ENCODE results near the gene LRRC4B. TPM values are rescaled to one million over a fixed set of nuclear protein-coding genes. Genes with fewer than 3 reads are reported as not detected.

The LRRC4B gene
- total and polyA plus RNA-seq, 2 of the 13 experiments (the other 11 are each of a cell fraction or from before 2014, with no cell fraction given), result not detected

DNA sequence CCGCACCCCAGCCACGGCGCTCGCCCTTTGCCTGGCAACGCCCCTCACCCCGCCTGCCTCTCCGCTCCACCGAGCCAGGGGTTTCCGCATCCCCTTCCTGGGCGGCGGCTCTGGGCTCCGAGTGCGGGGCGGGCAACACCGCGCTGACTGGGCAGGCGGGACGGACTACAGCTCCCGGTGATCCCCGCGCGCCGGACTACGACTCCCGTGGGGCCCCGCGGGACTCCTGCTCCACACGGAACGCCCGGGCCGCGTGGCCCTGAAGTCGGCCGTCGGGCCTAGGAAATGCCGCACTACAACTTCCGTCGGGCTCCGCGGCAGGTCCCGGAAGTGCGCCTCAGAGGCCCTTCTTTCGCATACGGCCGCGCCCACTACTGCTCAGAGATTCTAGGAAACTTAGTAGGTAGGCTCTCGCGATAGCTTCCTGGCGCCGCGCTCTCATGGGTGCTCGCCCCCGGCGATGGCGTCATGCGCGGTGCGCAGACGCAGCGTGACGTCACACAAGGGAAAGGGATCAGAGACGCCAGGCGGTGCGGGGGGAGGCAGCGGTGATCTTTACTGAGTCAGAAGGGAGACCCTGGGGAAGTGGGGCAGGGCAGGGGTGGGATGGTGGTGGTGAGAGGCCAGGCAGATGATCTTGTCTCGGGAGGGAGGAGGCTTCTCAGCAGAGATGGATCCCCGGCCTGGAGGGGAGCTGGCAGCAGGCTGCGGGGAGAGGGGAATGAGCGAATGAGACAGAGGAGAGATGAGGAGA is 57.0 kb downstream of the LRRC4B start, which contains the start of gene JOSD2 (continued):
- TF ChIP-seq, protein P1, sequence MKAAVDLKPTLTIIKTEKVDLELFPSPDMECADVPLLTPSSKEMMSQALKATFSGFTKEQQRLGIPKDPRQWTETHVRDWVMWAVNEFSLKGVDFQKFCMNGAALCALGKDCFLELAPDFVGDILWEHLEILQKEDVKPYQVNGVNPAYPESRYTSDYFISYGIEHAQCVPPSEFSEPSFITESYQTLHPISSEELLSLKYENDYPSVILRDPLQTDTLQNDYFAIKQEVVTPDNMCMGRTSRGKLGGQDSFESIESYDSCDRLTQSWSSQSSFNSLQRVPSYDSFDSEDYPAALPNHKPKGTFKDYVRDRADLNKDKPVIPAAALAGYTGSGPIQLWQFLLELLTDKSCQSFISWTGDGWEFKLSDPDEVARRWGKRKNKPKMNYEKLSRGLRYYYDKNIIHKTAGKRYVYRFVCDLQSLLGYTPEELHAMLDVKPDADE (CRISPR knock-in tag; IDR thresholded peaks at IDR 0.05), result no peak
- TF ChIP-seq SAFB2 (CRISPR knock-in tag; IDR thresholded peaks at IDR 0.05; ENCODE audit: borderline replicate concordance, low read depth), result no peak
- TF ChIP-seq, protein P2, sequence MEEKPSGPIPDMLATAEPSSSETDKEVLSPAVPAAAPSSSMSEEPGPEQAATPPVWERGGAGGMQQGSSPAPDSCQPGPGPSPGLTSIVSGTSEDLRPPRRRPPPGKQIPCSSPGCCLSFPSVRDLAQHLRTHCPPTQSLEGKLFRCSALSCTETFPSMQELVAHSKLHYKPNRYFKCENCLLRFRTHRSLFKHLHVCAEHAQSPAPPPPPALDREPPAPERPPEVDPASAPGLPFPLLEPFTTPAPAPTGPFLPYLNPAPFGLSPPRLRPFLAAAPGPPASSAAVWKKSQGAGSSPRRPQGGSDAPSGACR (CRISPR knock-in tag; IDR thresholded peaks at IDR 0.05), result no peak
- no peak for TF ChIP-seq ZNF432 (CRISPR knock-in tag; IDR thresholded peaks at IDR 0.05; ENCODE audit: borderline replicate concordance)
- TF ChIP-seq CCDC6 (CRISPR knock-in tag; IDR thresholded peaks at IDR 0.05), result no peak
- no peak for TF ChIP-seq PRPF4 (IDR thresholded peaks at IDR 0.05; ENCODE audit: low read depth, low read length, poor library complexity, severe bottlenecking)
- no peak for TF ChIP-seq TCF7 (IDR thresholded peaks at IDR 0.05; ENCODE audit: low read depth)
- TF ChIP-seq ZNF256 (CRISPR knock-in tag; conservative IDR thresholded peaks at IDR 0.05), result no peak
- TF ChIP-seq ZNF577 (CRISPR knock-in tag; IDR thresholded peaks at IDR 0.05; ENCODE audit: borderline replicate concordance, low read depth), result no peak
- TF ChIP-seq, protein P3, sequence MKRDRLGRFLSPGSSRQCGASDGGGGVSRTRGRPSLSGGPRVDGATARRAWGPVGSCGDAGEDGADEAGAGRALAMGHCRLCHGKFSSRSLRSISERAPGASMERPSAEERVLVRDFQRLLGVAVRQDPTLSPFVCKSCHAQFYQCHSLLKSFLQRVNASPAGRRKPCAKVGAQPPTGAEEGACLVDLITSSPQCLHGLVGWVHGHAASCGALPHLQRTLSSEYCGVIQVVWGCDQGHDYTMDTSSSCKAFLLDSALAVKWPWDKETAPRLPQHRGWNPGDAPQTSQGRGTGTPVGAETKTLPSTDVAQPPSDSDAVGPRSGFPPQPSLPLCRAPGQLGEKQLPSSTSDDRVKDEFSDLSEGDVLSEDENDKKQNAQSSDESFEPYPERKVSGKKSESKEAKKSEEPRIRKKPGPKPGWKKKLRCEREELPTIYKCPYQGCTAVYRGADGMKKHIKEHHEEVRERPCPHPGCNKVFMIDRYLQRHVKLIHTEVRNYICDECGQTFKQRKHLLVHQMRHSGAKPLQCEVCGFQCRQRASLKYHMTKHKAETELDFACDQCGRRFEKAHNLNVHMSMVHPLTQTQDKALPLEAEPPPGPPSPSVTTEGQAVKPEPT (CRISPR knock-in tag; IDR thresholded peaks at IDR 0.05; ENCODE audit: low read depth), result no peak
- TF ChIP-seq ZNF260 (CRISPR knock-in tag; IDR thresholded peaks at IDR 0.05; ENCODE audit: borderline replicate concordance, low read depth), result no peak
- no peak for TF ChIP-seq SIX1 (CRISPR knock-in tag; IDR thresholded peaks at IDR 0.05; ENCODE audit: borderline replicate concordance)
- TF ChIP-seq HNRNPK (IDR thresholded peaks at IDR 0.05; ENCODE audit: low read depth, low read length, poor library complexity, severe bottlenecking), result no peak
- no peak for TF ChIP-seq HHEX (CRISPR knock-in tag; IDR thresholded peaks at IDR 0.05)
- no peak for TF ChIP-seq ZNF782 (CRISPR knock-in tag; IDR thresholded peaks at IDR 0.05; ENCODE audit: borderline replicate concordance)
- no peak for TF ChIP-seq ZNF367 (CRISPR knock-in tag; IDR thresholded peaks at IDR 0.05; ENCODE audit: borderline replicate concordance)
- no peak for TF ChIP-seq FOSL2 (CRISPR knock-in tag; IDR thresholded peaks at IDR 0.05)
- no peak for TF ChIP-seq ZFP37 (CRISPR knock-in tag; IDR thresholded peaks at IDR 0.05; ENCODE audit: borderline replicate concordance)

Data from HepG2 (cell line).